Activated naive CD4-positive, alpha-beta T cell treated with anti-CD3 and anti-CD28 coated beads, Interleukin-2, amount 10 ng/mL, durations not matched to agents 7 days and 5 days (primary cell): ENCODE results near the gene DALRD3.
A peak's percentile ranks its signal among the peaks of the same experiment; 100 is the strongest.

Experiments used
- CTCF ChIA-PET: fragments of 350-600 bp; sonication (Branson Sonifier 250); formaldehyde crosslinking; loops from one replicate; lab custom pipeline; 2021; ENCODE audit warnings: antibody characterized with exemption; lab: Charles Lee
- DNase-seq: peaks from one replicate; pipeline ENCODE4 v3.0.0-alpha.2; 2020
- H3K27ac Mint-ChIP-seq: one replicate; pipeline ENCODE4 v1.8.0; 2021; ENCODE audit warnings: mild to moderate bottlenecking, moderate library complexity, mixed read lengths
- H3K27me3 Mint-ChIP-seq: one replicate; pipeline ENCODE4 v1.8.0; 2021; ENCODE audit warnings: mild to moderate bottlenecking, mixed read lengths
- H3K36me3 Mint-ChIP-seq: one replicate; pipeline ENCODE4 v1.8.0; 2021; ENCODE audit warnings: mixed read lengths
- H3K4me1 Mint-ChIP-seq: one replicate; pipeline ENCODE4 v1.8.0; 2021; ENCODE audit warnings: mixed read lengths
- H3K4me3 Mint-ChIP-seq: one replicate; pipeline ENCODE4 v1.8.0; 2021; ENCODE audit warnings: mild to moderate bottlenecking, moderate library complexity, mixed read lengths
- H3K9me3 Mint-ChIP-seq: one replicate; pipeline ENCODE4 v1.8.0; 2021; ENCODE audit warnings: mixed read lengths

Gene DALRD3

GRCh38 chr3:49006408-49007067 is 11.8 kb downstream of the DALRD3 start:
- H3K9me3 Mint-ChIP-seq = no peaks in the 10 kb centered on the region
- H3K4me1 Mint-ChIP-seq = peaks cover 40% of the 10 kb centered on the region
- peaks cover 27% of the 10 kb centered on the region for H3K36me3 Mint-ChIP-seq
- peak overlapping the region; percentile 99 for H3K27ac Mint-ChIP-seq
- DNase-seq = peak; percentile 41
- H3K4me3 Mint-ChIP-seq = peak overlapping the region; percentile 98
- H3K27me3 Mint-ChIP-seq = no peaks in the 10 kb centered on the region
- CTCF ChIA-PET = interaction anchor here (0.6 to 5.2 kb wide), 10 partner anchors 10 to 260 kb away, joined by 3 to 62 read pairs (median 4); partner anchors contain the start of genes DALRD3, KLHDC8B, NDUFAF3 and P4HTM

- Mint-ChIP-seq H3K9me3 (no peaks in the 10 kb centered on the region), H3K27ac (peak overlapping the region; percentile 99)
Observed at GRCh38 chr3:49005998-49006397, 12.4 kb downstream of the DALRD3 start.

GRCh38 chr3:49005303-49005680 is 13.1 kb downstream of the DALRD3 start:
- Mint-ChIP-seq H3K9me3 (no peaks in the 10 kb centered on the region), H3K36me3 (peaks cover 25% of the 10 kb centered on the region), H3K4me1 (peaks cover 40% of the 10 kb centered on the region), H3K27me3 (no peaks in the 10 kb centered on the region), H3K4me3 (no peak overlapping the region), H3K27ac (no peak overlapping the region)
- CTCF ChIA-PET = interaction anchor here (1.6 to 5.2 kb wide), 3 partner anchors 13 to 166 kb away, joined by 4 to 62 read pairs (median 46); partner anchors contain the start of genes DALRD3, KLHDC8B, NDUFAF3 and P4HTM
- DNase-seq = no peak

More at GRCh38 chr3:49005998-49006397, 12.4 kb downstream of the DALRD3 start:
- Mint-ChIP-seq H3K36me3 (peaks cover 25% of the 10 kb centered on the region), H3K27me3 (no peaks in the 10 kb centered on the region), H3K4me1 (peaks cover 40% of the 10 kb centered on the region), H3K4me3 (peak overlapping the region; percentile 98)
- CTCF ChIA-PET = interaction anchor here (1.1 to 5.2 kb wide), 4 partner anchors 11 to 165 kb away, joined by 4 to 62 read pairs (median 25); partner anchors contain the start of genes DALRD3, KLHDC8B, NDUFAF3 and P4HTM
- no peak for DNase-seq

GRCh38 chr3:49004352-49005302 is 13.8 kb downstream of the DALRD3 start:
- Mint-ChIP-seq H3K4me1 (peaks cover 40% of the 10 kb centered on the region), H3K27me3 (no peaks in the 10 kb centered on the region), H3K36me3 (peaks cover 25% of the 10 kb centered on the region), H3K9me3 (no peaks in the 10 kb centered on the region), H3K4me3 (no peak overlapping the region), H3K27ac (no peak overlapping the region)
- CTCF ChIA-PET = interaction anchor here (0.5 to 5.2 kb wide), 4 partner anchors 9 to 167 kb away, joined by 3 to 62 read pairs (median 25); partner anchors contain the start of genes DALRD3, KLHDC8B, NDUFAF3 and P4HTM
- no peak for DNase-seq

GRCh38 chr3:49001155-49001554 is 17.2 kb downstream of the DALRD3 start:
- DNase-seq = no peak
- no peaks in the 10 kb centered on the region for H3K27me3 Mint-ChIP-seq
- peaks cover 8% of the 10 kb centered on the region for H3K36me3 Mint-ChIP-seq
- no peak overlapping the region for H3K4me3 Mint-ChIP-seq
- H3K27ac Mint-ChIP-seq = no peak overlapping the region
- H3K4me1 Mint-ChIP-seq = peaks cover 13% of the 10 kb centered on the region
- no peaks in the 10 kb centered on the region for H3K9me3 Mint-ChIP-seq
- CTCF ChIA-PET = interaction anchor here (0.8 kb wide), 1 partner anchor 12 kb away, joined by 3 read pairs; no protein-coding TSS in a partner anchor

GRCh38 chr3:48999085-48999858 is 19.1 kb downstream of the DALRD3 start:
- Mint-ChIP-seq H3K4me3 (no peak overlapping the region), H3K4me1 (peaks cover 22% of the 10 kb centered on the region), H3K27ac (peak overlapping the region; percentile 64), H3K9me3 (no peaks in the 10 kb centered on the region), H3K36me3 (peaks cover 17% of the 10 kb centered on the region), H3K27me3 (no peaks in the 10 kb centered on the region)
- DNase-seq = no peak
- CTCF ChIA-PET = no interaction called here

- Mint-ChIP-seq H3K4me3 (no peak overlapping the region), H3K27me3 (no peaks in the 10 kb centered on the region), H3K36me3 (peaks cover 24% of the 10 kb centered on the region), H3K9me3 (no peaks in the 10 kb centered on the region), H3K4me1 (peaks cover 32% of the 10 kb centered on the region), H3K27ac (no peak overlapping the region)
- DNase-seq = no peak
- CTCF ChIA-PET = no interaction called here
Observed at GRCh38 chr3:48997714-48998637, 20.4 kb downstream of the DALRD3 start.

- Mint-ChIP-seq H3K27ac (no peak overlapping the region), H3K4me1 (peaks cover 29% of the 10 kb centered on the region), H3K27me3 (no peaks in the 10 kb centered on the region), H3K36me3 (peaks cover 19% of the 10 kb centered on the region), H3K9me3 (no peaks in the 10 kb centered on the region), H3K4me3 (no peak overlapping the region)
- CTCF ChIA-PET = interaction anchor here (1.5 kb wide), 1 partner anchor 10 kb away, joined by 4 read pairs; the partner anchor contains the start of gene WDR6
- DNase-seq = no peak
Observed at GRCh38 chr3:48997102-48997635, 21.2 kb downstream of the DALRD3 start.

GRCh38 chr3:48996640-48997039 is 21.7 kb downstream of the DALRD3 start:
- no peak for DNase-seq
- CTCF ChIA-PET = interaction anchor here (0.9 to 1.5 kb wide), 2 partner anchors 11 to 18 kb away, joined by 4 read pairs; partner anchors contain the start of gene WDR6
- H3K27ac Mint-ChIP-seq = no peak overlapping the region
- H3K4me3 Mint-ChIP-seq = no peak overlapping the region
- H3K27me3 Mint-ChIP-seq = no peaks in the 10 kb centered on the region
- H3K36me3 Mint-ChIP-seq = peaks cover 19% of the 10 kb centered on the region
- peaks cover 33% of the 10 kb centered on the region for H3K4me1 Mint-ChIP-seq
- no peaks in the 10 kb centered on the region for H3K9me3 Mint-ChIP-seq

GRCh38 chr3:48993834-48994233 is 24.5 kb downstream of the DALRD3 start:
- no peaks in the 10 kb centered on the region for H3K9me3 Mint-ChIP-seq
- peaks cover 20% of the 10 kb centered on the region for H3K36me3 Mint-ChIP-seq
- CTCF ChIA-PET = no interaction called here
- no peak overlapping the region for H3K4me3 Mint-ChIP-seq
- no peaks in the 10 kb centered on the region for H3K27me3 Mint-ChIP-seq
- H3K4me1 Mint-ChIP-seq = peaks cover 52% of the 10 kb centered on the region
- peak overlapping the region; percentile 21 for H3K27ac Mint-ChIP-seq
- no peak for DNase-seq

- Mint-ChIP-seq H3K4me1 (peaks cover 62% of the 10 kb centered on the region), H3K27ac (peak overlapping the region; percentile 82), H3K36me3 (peaks cover 22% of the 10 kb centered on the region), H3K9me3 (no peaks in the 10 kb centered on the region), H3K4me3 (peak overlapping the region; percentile 92), H3K27me3 (no peaks in the 10 kb centered on the region)
- CTCF ChIA-PET = interaction anchor here (1.4 to 1.7 kb wide), 2 partner anchors 16 to 22 kb away, joined by 8 to 11 read pairs; partner anchors contain the start of gene WDR6
- no peak for DNase-seq
Observed at GRCh38 chr3:48991851-48992545, 26.4 kb downstream of the DALRD3 start.
